Fibroblast of pulmonary artery (primary cell): Measurements from ENCODE around the gene RASGRP3.

ENCODE experiments used
- DNase-seq: peaks from one replicate; pipeline ENCODE4 v3.0.0-alpha.2; 2010; ENCODE audit warnings: low read depth
- H3K4me3 ChIP-seq: replicated peaks from 2 replicates; pipeline ENCODE4 v1.5.1; 2011; ENCODE audit warnings: low read depth, mild to moderate bottlenecking, control low read depth, low read length, moderate library complexity
- TF ChIP-seq, protein P1 (sequence below): IDR thresholded peaks from 2 replicates; pipeline ENCODE4 v1.5.1; 2011; ENCODE audit warnings: mild to moderate bottlenecking, control low read depth, low read length, inconsistent platforms; ENCODE audit errors: missing control alignments

RASGRP3 gene

DNA sequence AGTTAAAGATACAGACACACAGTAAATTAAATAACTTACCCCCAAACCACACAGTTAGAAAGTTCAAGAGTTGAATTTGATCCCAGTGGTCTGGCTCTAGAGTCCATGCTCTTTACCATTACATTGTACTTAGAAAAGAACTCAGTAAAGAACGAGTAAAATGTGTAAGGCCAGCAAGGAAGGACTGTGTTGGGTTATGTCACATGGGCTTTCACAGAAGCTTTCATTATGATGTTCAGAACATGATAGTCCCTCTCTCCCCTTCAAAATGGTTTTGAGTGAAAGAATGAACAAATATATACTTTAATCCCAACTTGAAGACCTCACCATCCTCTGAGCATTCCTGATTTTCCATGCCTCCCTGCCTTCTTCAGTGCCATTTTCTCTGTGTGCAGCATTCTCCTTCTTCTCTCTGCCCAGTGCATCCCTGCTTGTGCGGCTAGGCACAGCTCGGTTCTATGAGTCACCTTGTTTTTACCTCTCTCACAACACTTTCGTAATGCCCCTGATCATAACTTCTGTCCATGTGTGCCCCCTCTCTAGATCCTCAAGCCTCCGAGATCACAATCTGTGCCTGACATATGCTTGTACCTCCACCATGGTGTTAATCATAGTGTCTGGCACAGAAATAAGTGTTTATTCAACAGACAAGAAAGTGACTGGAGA lies 22.0 kb downstream of the RASGRP3 start:
- TF ChIP-seq, protein P1, sequence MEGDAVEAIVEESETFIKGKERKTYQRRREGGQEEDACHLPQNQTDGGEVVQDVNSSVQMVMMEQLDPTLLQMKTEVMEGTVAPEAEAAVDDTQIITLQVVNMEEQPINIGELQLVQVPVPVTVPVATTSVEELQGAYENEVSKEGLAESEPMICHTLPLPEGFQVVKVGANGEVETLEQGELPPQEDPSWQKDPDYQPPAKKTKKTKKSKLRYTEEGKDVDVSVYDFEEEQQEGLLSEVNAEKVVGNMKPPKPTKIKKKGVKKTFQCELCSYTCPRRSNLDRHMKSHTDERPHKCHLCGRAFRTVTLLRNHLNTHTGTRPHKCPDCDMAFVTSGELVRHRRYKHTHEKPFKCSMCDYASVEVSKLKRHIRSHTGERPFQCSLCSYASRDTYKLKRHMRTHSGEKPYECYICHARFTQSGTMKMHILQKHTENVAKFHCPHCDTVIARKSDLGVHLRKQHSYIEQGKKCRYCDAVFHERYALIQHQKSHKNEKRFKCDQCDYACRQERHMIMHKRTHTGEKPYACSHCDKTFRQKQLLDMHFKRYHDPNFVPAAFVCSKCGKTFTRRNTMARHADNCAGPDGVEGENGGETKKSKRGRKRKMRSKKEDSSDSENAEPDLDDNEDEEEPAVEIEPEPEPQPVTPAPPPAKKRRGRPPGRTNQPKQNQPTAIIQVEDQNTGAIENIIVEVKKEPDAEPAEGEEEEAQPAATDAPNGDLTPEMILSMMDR: no peak
- no peak overlapping the region for H3K4me3 ChIP-seq
- no peak for DNase-seq

DNA sequence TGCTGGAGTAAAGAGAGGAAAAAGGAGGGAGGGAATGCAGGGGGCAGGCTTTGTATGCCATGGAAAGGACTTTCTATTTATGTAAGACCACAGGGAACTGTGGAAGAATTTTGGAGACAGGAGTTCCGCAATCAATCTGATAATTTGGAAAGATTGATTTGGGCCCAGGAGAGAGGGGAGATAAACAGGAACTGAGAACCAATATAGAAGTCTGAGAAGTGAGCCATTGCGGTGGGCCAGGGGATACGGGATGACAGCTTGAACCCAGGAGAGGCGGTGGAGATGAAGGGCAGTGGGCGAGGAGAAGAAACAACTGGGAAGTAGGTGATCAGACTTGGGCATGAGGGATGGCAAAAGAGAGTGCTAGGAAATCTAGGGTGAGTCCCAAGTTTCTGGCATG lies 23.7 kb downstream of the RASGRP3 start:
- DNase-seq: no peak
- no peak overlapping the region for H3K4me3 ChIP-seq
- TF ChIP-seq, protein P1: no peak

DNA sequence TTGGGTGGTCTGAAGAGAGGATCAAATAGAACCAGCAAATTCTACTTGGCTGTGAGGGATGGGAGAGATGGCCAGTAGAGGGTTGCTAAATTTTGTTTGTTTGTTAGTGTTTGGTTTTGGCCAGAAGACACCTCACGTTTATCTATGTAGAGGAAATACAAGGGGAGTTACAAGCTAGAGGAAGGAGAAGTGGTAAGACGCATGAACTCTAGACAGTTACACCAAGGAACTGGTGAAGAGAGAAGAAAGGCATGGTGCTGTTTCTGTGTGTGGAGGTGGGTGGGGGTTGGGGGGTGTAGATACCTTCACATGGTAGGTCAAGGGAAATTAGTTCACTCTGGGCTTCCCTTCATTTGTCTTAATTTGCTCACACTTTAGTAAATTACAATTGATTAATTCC lies 25.6 kb downstream of the RASGRP3 start:
- TF ChIP-seq, protein P1: no peak
- DNase-seq: no peak

DNA sequence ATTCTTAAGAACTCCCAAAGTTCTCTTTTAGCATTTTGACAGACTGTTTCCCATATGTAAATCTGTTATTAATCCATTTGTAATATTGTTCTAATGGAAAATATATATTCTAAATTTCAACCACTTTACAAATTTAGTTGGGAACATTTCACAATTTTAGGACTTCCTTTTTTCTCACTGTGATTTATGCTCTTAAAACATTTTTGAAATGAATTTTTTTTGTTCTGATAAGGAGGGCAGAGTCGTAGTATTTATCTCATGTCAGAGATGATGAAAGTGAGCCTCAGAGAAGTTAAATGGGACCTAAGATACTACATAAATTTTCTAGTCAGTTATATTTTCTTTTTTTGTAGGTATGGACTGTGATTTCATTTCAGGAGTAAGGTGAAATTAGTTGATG lies 26.6 kb downstream of the RASGRP3 start:
- no peak for DNase-seq
- TF ChIP-seq, protein P1: no peak
- H3K4me3 ChIP-seq: no peak overlapping the region

More for the DNA sequence above, 25.6 kb downstream of the RASGRP3 start:
- no peak overlapping the region for H3K4me3 ChIP-seq

DNA sequence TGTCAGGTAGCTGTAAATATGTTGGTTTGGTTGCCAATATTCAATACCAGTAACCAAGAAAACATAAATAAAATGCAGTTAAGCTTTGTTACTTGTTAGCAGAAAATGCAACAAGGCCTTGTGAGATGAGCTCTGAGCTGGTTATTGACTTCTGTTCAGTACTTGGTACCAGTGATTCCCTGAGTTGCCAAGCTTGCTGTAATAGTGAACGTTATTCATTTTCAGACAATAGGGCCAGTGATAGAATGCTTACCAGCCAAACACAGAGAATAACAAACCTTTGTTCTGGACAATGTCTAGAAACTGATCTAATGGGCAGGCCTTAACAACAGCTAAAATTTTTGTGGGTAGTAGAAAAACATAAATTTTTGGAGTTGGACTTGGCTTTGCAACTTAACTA lies 29.5 kb downstream of the RASGRP3 start:
- DNase-seq: no peak
- TF ChIP-seq, protein P1: no peak

DNA sequence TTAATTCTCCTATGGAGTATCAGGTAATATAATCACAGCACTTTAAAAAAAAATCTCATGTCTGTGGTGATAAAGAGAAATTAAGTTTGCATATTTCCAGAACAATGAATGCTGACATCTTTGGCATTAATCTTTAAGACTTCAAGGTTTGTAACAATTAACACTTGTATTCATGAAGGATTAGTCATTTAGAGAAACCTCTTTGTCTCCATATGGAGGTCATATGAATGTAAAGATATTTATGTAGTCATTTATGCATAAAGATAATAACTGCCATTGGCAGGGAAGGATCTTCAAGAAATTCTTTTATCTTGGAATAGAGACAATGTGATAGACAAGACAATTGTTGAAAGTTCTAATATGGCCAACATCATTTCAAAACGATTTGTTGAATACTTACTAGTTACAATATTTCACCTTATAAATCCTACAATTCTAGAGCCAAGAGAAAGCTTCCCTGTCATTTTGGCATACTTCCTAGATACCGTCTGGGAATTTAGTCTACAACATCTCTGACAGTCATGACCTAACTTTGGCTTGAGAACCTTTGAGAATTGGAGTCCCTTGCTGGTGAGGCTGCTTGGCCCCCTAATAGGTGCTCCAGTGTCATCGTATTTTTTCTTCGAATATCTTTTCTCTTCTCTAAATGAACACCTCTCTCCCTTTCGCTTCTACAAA lies 33.6 kb downstream of the RASGRP3 start:
- TF ChIP-seq, protein P1: no peak
- no peak for DNase-seq
- no peak overlapping the region for H3K4me3 ChIP-seq

More for the DNA sequence above, 29.5 kb downstream of the RASGRP3 start:
- no peak overlapping the region for H3K4me3 ChIP-seq
